ENCODE data around the gene CDH26. TPM values are rescaled to one million over a fixed set of nuclear protein-coding genes. Genes with fewer than 3 reads are reported as not detected.
"Not testable (repeated sequence)": the region's sequence is repeated elsewhere in the genome, so short reads cannot be mapped to it uniquely, and the experiment has no call there.

The CDH26 gene
- total RNA-seq, 1 donor: 0.09 TPM

DNA sequence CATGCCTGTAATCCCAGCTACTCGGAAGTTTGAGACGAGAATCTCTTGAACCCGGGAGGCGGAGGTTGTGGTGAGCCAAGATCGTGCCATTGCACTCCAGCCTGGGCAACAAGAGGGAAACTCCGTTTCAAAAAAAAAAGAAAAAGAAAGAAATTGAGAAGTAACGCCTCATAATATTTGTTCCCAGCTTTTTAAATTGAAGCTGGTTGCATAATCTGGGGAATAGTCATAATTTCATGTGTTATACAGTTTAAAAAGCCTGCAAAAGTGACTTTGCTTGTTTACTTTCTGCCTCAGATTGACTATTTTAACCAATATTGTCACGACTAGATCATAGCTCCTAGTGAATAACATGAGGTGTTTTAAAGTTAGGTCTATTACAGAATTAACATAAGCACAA, 10.8 kb upstream of the CDH26 start:
- H3K4me3 ChIP-seq (ENCODE audit: low read depth, low read length): no peak overlapping the region
- TF ChIP-seq, protein P1, sequence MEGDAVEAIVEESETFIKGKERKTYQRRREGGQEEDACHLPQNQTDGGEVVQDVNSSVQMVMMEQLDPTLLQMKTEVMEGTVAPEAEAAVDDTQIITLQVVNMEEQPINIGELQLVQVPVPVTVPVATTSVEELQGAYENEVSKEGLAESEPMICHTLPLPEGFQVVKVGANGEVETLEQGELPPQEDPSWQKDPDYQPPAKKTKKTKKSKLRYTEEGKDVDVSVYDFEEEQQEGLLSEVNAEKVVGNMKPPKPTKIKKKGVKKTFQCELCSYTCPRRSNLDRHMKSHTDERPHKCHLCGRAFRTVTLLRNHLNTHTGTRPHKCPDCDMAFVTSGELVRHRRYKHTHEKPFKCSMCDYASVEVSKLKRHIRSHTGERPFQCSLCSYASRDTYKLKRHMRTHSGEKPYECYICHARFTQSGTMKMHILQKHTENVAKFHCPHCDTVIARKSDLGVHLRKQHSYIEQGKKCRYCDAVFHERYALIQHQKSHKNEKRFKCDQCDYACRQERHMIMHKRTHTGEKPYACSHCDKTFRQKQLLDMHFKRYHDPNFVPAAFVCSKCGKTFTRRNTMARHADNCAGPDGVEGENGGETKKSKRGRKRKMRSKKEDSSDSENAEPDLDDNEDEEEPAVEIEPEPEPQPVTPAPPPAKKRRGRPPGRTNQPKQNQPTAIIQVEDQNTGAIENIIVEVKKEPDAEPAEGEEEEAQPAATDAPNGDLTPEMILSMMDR (IDR thresholded peaks at IDR 0.05; ENCODE audit: insufficient read depth, low read length): no peak
- DNase-seq (ENCODE audit: low read depth): no peak

DNA sequence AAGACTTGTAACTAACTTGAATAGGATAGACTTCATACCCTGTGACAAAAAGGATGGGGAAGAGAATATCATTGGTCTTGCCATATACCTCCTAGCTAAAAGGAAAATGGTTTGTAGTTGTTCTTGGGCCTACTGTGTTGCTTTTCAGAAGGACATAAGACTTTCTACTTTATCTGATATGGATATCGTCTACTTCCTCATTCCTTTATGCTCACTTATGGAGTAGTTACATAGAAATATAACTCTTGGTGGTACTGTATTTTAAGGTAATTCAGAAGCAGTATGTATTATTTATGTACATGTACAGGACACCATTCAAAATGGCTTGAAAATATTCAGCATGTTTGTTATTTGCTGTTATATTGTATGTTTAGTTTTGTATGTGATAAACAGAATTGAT, 10.0 kb upstream of the CDH26 start:
- H3K4me3 ChIP-seq (ENCODE audit: low read depth, low read length): no peak overlapping the region
- TF ChIP-seq, protein P1 (IDR thresholded peaks at IDR 0.05; ENCODE audit: insufficient read depth, low read length): no peak
- DNase-seq (ENCODE audit: low read depth): no peak

DNA sequence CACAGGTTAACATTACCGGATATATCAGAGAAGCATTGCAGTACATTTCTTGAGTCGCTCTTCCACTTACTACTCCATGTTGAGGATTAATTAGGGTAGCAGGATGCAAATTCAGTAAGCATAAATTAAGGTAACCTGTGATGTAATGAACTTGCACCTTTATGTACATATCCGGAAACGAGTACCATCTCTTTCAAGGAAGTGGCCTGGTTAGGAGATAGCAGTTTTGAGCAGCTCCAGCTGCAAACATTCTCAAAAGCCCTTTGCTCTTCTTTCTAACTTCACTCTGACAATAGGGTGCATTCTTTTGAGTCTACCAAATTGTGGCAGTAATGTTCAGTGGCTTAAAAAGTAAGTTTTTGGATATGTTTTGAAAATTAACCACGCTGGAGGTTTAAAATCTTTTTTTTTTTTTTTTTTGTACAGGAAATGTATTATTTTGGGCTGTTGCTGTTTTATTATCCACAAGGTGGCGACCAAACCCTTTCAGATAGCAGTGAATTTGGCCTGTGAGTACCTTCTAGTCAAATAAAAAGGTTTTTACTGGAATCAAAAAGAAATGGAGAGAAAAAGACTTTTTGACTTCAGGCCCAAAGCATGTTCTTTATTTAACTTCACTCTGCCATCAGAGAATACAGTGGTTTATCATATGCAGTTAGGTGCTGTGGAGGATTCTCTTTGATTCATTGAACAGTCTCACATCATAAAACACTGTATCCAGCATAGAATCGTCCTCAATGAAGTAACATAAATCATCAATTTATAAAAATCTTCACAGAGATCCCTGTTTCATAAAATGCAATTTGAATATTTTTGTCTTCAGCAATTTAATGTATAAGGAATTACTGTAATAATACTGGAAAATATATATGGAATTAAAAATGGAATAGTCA, 9.1 kb upstream of the CDH26 start:
- no peak overlapping the region for H3K4me3 ChIP-seq (ENCODE audit: low read depth, low read length)
- peak; percentile 79 for DNase-seq (ENCODE audit: low read depth)
- TF ChIP-seq, protein P1 (IDR thresholded peaks at IDR 0.05; ENCODE audit: insufficient read depth, low read length): peak; percentile 66

DNA sequence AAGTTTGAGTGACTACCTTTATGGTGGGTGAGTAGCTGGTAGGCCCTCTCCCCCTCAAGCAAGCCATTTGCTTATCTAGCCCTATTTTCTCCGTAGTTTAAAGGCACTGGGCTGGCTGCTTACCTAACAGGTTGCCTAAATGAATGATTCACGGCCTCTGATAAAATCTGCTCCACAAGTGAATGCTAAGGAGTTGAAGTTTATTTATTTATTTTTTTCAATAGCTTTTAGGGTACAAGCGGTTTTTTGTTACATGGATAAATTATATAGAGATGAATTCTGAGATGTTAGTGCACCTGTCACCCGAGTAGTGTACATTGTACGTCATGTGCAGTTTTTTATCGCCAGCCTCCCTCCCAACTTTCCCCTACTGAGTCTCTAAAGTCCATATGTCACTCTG, 8.3 kb upstream of the CDH26 start:
- TF ChIP-seq, protein P1 (IDR thresholded peaks at IDR 0.05; ENCODE audit: insufficient read depth, low read length): no peak

DNA sequence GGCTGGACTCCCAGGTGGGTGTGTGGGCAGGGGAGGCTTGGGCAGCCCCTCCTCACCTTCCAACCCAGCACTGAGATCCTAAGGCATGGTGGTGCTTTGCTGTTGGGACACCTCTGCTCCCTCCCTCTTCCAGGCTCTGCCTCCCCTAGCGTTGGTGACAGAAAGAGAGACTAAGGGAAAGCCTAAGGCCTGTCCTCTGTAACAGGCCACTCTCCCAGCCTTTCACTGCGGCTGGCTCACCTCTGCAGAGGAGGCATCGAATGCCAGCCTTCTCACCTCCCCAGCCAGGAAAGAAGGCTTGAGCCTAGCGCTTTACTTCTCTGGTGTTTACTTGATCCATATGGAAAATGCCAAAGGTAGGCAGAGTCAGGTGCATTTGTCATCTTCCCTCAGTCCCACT, 3.5 kb upstream of the CDH26 start:
- H3K4me3 ChIP-seq (ENCODE audit: low read depth, low read length): no peak overlapping the region
- DNase-seq (ENCODE audit: low read depth): no peak

More for the DNA sequence above, 8.3 kb upstream of the CDH26 start:
- no peak for DNase-seq (ENCODE audit: low read depth)
- H3K4me3 ChIP-seq (ENCODE audit: low read depth, low read length): no peak overlapping the region

DNA sequence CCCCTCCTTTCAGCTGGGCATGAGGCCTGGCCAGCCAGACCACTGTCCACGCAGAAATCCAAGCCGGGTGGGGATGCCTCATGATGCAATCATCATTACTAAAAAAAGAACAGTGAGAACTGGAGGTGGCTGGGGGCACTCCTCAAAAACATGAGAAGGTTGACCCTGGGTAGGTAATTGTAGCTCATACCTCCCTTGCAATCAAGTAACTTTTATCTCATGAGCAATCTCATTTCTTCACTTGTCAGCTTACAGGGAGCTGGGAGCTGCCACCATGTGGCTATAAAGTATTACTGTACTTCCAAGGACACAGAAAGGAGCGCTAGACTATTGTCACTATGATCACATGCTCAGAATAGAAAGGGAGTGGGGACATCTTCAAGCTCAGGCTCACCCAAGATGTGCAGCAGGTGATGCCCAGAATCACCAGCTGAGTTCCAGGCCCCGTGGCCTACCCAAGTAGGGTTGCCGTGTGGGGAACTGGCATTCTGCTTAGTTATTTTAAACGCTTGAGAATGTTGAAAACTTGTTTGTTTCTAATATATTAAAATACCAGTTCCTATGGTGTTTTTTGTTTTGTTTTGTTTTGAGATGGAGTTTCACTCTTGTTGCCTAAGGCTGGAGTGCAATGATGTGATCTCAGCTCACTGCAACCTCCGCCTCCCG, 3.0 kb upstream of the CDH26 start:
- no peak for DNase-seq (ENCODE audit: low read depth)
- TF ChIP-seq, protein P1 (IDR thresholded peaks at IDR 0.05; ENCODE audit: insufficient read depth, low read length): no peak
- no peak overlapping the region for H3K4me3 ChIP-seq (ENCODE audit: low read depth, low read length)

More for the DNA sequence above, 3.5 kb upstream of the CDH26 start:
- TF ChIP-seq, protein P1 (IDR thresholded peaks at IDR 0.05; ENCODE audit: insufficient read depth, low read length): no peak

DNA sequence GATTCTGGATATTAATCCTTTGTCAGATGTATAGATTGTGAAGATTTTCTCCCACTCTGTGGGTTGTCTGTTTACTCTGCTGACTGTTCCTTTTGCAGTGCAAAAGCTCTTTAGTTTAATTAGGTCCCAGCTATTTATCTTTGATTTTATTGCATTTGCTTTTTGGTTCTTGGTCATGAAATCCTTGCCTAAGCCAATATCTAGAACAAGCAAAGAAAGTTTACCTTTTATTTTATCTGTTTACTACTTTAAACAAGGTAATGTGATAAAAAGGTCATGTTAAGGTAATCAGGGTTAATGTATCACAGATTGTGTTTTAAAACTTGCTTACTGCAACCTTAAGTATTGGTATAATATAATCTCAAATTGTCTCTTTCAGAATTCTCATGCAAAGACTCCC, 655 bp upstream of the CDH26 start:
- H3K4me3 ChIP-seq (ENCODE audit: low read depth, low read length); DNase-seq (ENCODE audit: low read depth): not testable (repeated sequence)
